Daoy (cell line): Measurements from ENCODE around the gene TSG101. TPM values are rescaled to one million over a fixed set of nuclear protein-coding genes. Genes with fewer than 3 reads are reported as not detected.

ENCODE experiments used
- total RNA-seq: library from RNA; depleted of rRNA; stranded (reverse); fragments of >200 nt; shearing (Covaris generic); gene quantifications from 2 replicates; pipeline ENCODE4 v1.2.3, GENCODE V29; 2014; rRNA removed

Gene TSG101
- total RNA-seq, 1 experiment from 2014 or later: 111 TPM

Other genes starting within 250 kb of the TSG101 start
- gene HPS5, start 204.8 kb downstream of the TSG101 start, total RNA-seq: 32.1 and 32.9 TPM in 2 replicates
- 70.4 and 78.8 TPM in 2 replicates for gene GTF2H1, start 204.4 kb downstream of the TSG101 start, total RNA-seq
- gene LDHA, start 132.4 kb downstream of the TSG101 start, total RNA-seq: 452 and 487 TPM in 2 replicates
- not detected in 2 replicates for gene LDHC, start 114.6 kb downstream of the TSG101 start, total RNA-seq
- gene LDHAL6A, start 71.1 kb downstream of the TSG101 start, total RNA-seq: 0.11 TPM in 1 of 2 replicates, not detected in the other
- gene UEVLD, start 61.8 kb upstream of the TSG101 start, total RNA-seq: 21.9 and 28.6 TPM in 2 replicates
- 0.63 and 6.4 TPM in 2 replicates for gene MISFA, start 72.8 kb upstream of the TSG101 start, total RNA-seq
- gene SPTY2D1, start 107.4 kb upstream of the TSG101 start, total RNA-seq: 12.5 and 19.8 TPM in 2 replicates
- 0.40 and 0.65 TPM in 2 replicates for gene TMEM86A, start 171.8 kb upstream of the TSG101 start, total RNA-seq
- not detected in 2 replicates for gene IGSF22, start 199.2 kb upstream of the TSG101 start, total RNA-seq